ENCODE results near the gene SEC14L6.
"Not testable (repeated sequence)": the region's sequence is repeated elsewhere in the genome, so short reads cannot be mapped to it uniquely, and the experiment has no call there.

SEC14L6 gene

GRCh38 chr22:30564761-30565119 is 18.2 kb upstream of the SEC14L6 start:
- Histone ChIP-seq H3K4me2 (ENCODE audit: low read length) (no peak overlapping the region), H3K56ac (ENCODE audit: low read length) (peak overlapping the region; percentile 34), H3K36me3 (ENCODE audit: control insufficient read depth, insufficient read depth, low read length) (no peaks in the 10 kb centered on the region), H3K4ac (ENCODE audit: low read depth, low read length) (no peak overlapping the region), H3K9ac (ENCODE audit: low read length) (no peak overlapping the region), H2AK5ac (ENCODE audit: low read length) (no peak overlapping the region), H3K79me1 (ENCODE audit: low read length) (no peaks in the 10 kb centered on the region), H2BK5ac (ENCODE audit: low read length) (no peak overlapping the region), H3K4me3 (ENCODE audit: low read length) (no peak overlapping the region), H3K18ac (ENCODE audit: low read length) (no peak overlapping the region), H3K79me2 (ENCODE audit: control insufficient read depth, insufficient read depth, low read length) (no peaks in the 10 kb centered on the region), H2BK120ac (ENCODE audit: low read depth, low read length) (no peak overlapping the region), H2BK15ac (replicated peaks; ENCODE audit: low read depth) (no peak overlapping the region), H4K5ac (ENCODE audit: low read length) (no peak overlapping the region), H3K27me3 (ENCODE audit: insufficient read depth, low read length, poor library complexity) (no peaks in the 10 kb centered on the region), H3K23ac (ENCODE audit: low read length) (no peak overlapping the region), H4K8ac (ENCODE audit: low read depth, low read length) (no peak overlapping the region), H3K4me1 (ENCODE audit: control insufficient read depth, low read depth, low read length) (peaks cover 7% of the 10 kb centered on the region), H3K27ac (ENCODE audit: low read depth, low read length) (no peak overlapping the region)
- WGBS (ENCODE audit: extremely low coverage, insufficient coverage, low lambda C conversion rate), result no CpG with 5 or more reads among the region's 3 CpGs
- DNase-seq, result no peak

- no peak overlapping the region for H3K9ac ChIP-seq (ENCODE audit: low read length)
These were observed 17.7 kb upstream of the SEC14L6 start for GRCh38 chr22:30564045-30564760.

GRCh38 chr22:30562366-30562765 is 15.8 kb upstream of the SEC14L6 start:
- no peak overlapping the region for H3K9ac ChIP-seq (ENCODE audit: low read length)
- H3K79me2 ChIP-seq (ENCODE audit: control insufficient read depth, insufficient read depth, low read length), result no peaks in the 10 kb centered on the region
- H2AK5ac ChIP-seq (ENCODE audit: low read length), result peak overlapping the region; percentile 64
- no peak overlapping the region for H4K8ac ChIP-seq (ENCODE audit: low read depth, low read length)
- H3K4ac ChIP-seq (ENCODE audit: low read depth, low read length), result no peak overlapping the region
- H2BK120ac ChIP-seq (ENCODE audit: low read depth, low read length), result no peak overlapping the region
- H3K4me1 ChIP-seq (ENCODE audit: control insufficient read depth, low read depth, low read length), result peaks cover 7% of the 10 kb centered on the region
- no peaks in the 10 kb centered on the region for H3K79me1 ChIP-seq (ENCODE audit: low read length)
- H3K56ac ChIP-seq (ENCODE audit: low read length), result no peak overlapping the region
- no peak overlapping the region for H3K4me3 ChIP-seq (ENCODE audit: low read length)
- no peaks in the 10 kb centered on the region for H3K27me3 ChIP-seq (ENCODE audit: insufficient read depth, low read length, poor library complexity)
- H2BK15ac ChIP-seq (replicated peaks; ENCODE audit: low read depth), result no peak overlapping the region
- no peak for DNase-seq
- no peak overlapping the region for H4K5ac ChIP-seq (ENCODE audit: low read length)
- no peak overlapping the region for H3K18ac ChIP-seq (ENCODE audit: low read length)
- H3K4me2 ChIP-seq (ENCODE audit: low read length), result no peak overlapping the region
- H3K23ac ChIP-seq (ENCODE audit: low read length), result no peak overlapping the region
- no CpG with 5 or more reads among the region's 6 CpGs for WGBS (ENCODE audit: extremely low coverage, insufficient coverage, low lambda C conversion rate)
- H3K27ac ChIP-seq (ENCODE audit: low read depth, low read length), result no peak overlapping the region
- no peak overlapping the region for H2BK5ac ChIP-seq (ENCODE audit: low read length)
- H3K36me3 ChIP-seq (ENCODE audit: control insufficient read depth, insufficient read depth, low read length), result no peaks in the 10 kb centered on the region

More at GRCh38 chr22:30564045-30564760, 17.7 kb upstream of the SEC14L6 start:
- H3K79me2 ChIP-seq (ENCODE audit: control insufficient read depth, insufficient read depth, low read length), result no peaks in the 10 kb centered on the region
- DNase-seq, result no peak
- no peak overlapping the region for H2BK15ac ChIP-seq (replicated peaks; ENCODE audit: low read depth)
- no peak overlapping the region for H3K4me2 ChIP-seq (ENCODE audit: low read length)
- no peak overlapping the region for H2BK5ac ChIP-seq (ENCODE audit: low read length)
- WGBS (ENCODE audit: extremely low coverage, insufficient coverage, low lambda C conversion rate), result no CpG with 5 or more reads among the region's 8 CpGs
- H3K23ac ChIP-seq (ENCODE audit: low read length), result no peak overlapping the region
- H3K4me3 ChIP-seq (ENCODE audit: low read length), result no peak overlapping the region
- H3K36me3 ChIP-seq (ENCODE audit: control insufficient read depth, insufficient read depth, low read length), result no peaks in the 10 kb centered on the region
- no peak overlapping the region for H4K8ac ChIP-seq (ENCODE audit: low read depth, low read length)
- no peak overlapping the region for H3K18ac ChIP-seq (ENCODE audit: low read length)
- peaks cover 7% of the 10 kb centered on the region for H3K4me1 ChIP-seq (ENCODE audit: control insufficient read depth, low read depth, low read length)
- H2AK5ac ChIP-seq (ENCODE audit: low read length), result no peak overlapping the region
- H3K79me1 ChIP-seq (ENCODE audit: low read length), result no peaks in the 10 kb centered on the region
- no peak overlapping the region for H3K4ac ChIP-seq (ENCODE audit: low read depth, low read length)
- no peak overlapping the region for H4K5ac ChIP-seq (ENCODE audit: low read length)
- H3K27me3 ChIP-seq (ENCODE audit: insufficient read depth, low read length, poor library complexity), result no peaks in the 10 kb centered on the region
- H2BK120ac ChIP-seq (ENCODE audit: low read depth, low read length), result no peak overlapping the region
- H3K27ac ChIP-seq (ENCODE audit: low read depth, low read length), result no peak overlapping the region
- peak overlapping the region; percentile 34 for H3K56ac ChIP-seq (ENCODE audit: low read length)

GRCh38 chr22:30561402-30562189 is 15.1 kb upstream of the SEC14L6 start:
- Histone ChIP-seq H3K4me1 (ENCODE audit: control insufficient read depth, low read depth, low read length) (peaks cover 7% of the 10 kb centered on the region), H3K79me1 (ENCODE audit: low read length) (no peaks in the 10 kb centered on the region), H3K9ac (ENCODE audit: low read length) (peak overlapping the region; percentile 6), H3K56ac (ENCODE audit: low read length) (peak overlapping the region; percentile 77), H2BK120ac (ENCODE audit: low read depth, low read length) (no peak overlapping the region), H3K27ac (ENCODE audit: low read depth, low read length) (peak overlapping the region; percentile 57), H2AK5ac (ENCODE audit: low read length) (peak overlapping the region; percentile 57), H3K27me3 (ENCODE audit: insufficient read depth, low read length, poor library complexity) (no peaks in the 10 kb centered on the region), H2BK5ac (ENCODE audit: low read length) (peak overlapping the region; percentile 77), H3K4ac (ENCODE audit: low read depth, low read length) (peak overlapping the region; percentile 74), H4K5ac (ENCODE audit: low read length) (peak overlapping the region; percentile 34), H3K79me2 (ENCODE audit: control insufficient read depth, insufficient read depth, low read length) (no peaks in the 10 kb centered on the region), H2BK15ac (replicated peaks; ENCODE audit: low read depth) (no peak overlapping the region), H3K36me3 (ENCODE audit: control insufficient read depth, insufficient read depth, low read length) (no peaks in the 10 kb centered on the region), H3K4me2 (ENCODE audit: low read length) (no peak overlapping the region), H3K23ac (ENCODE audit: low read length) (no peak overlapping the region), H4K8ac (ENCODE audit: low read depth, low read length) (no peak overlapping the region), H3K4me3 (ENCODE audit: low read length) (no peak overlapping the region), H3K18ac (ENCODE audit: low read length) (peak overlapping the region; percentile 29)
- DNase-seq, result peak; percentile 92
- no CpG with 5 or more reads among the region's 10 CpGs for WGBS (ENCODE audit: extremely low coverage, insufficient coverage, low lambda C conversion rate)

GRCh38 chr22:30560643-30561202 is 14.2 kb upstream of the SEC14L6 start:
- peak overlapping the region; percentile 73 for H3K56ac ChIP-seq (ENCODE audit: low read length)
- not testable (repeated sequence) for H3K79me1 ChIP-seq (ENCODE audit: low read length); H3K4me1 ChIP-seq (ENCODE audit: control insufficient read depth, low read depth, low read length); H3K27me3 ChIP-seq (ENCODE audit: insufficient read depth, low read length, poor library complexity); H3K36me3 ChIP-seq (ENCODE audit: control insufficient read depth, insufficient read depth, low read length); H3K4me2 ChIP-seq (ENCODE audit: low read length); H3K23ac ChIP-seq (ENCODE audit: low read length); H3K4me3 ChIP-seq (ENCODE audit: low read length); H3K9ac ChIP-seq (ENCODE audit: low read length); H2AK5ac ChIP-seq (ENCODE audit: low read length); H2BK5ac ChIP-seq (ENCODE audit: low read length); H4K5ac ChIP-seq (ENCODE audit: low read length); H4K8ac ChIP-seq (ENCODE audit: low read depth, low read length); H3K79me2 ChIP-seq (ENCODE audit: control insufficient read depth, insufficient read depth, low read length); H2BK15ac ChIP-seq (replicated peaks; ENCODE audit: low read depth)
- H3K18ac ChIP-seq (ENCODE audit: low read length), result peak overlapping the region; percentile 65
- H3K4ac ChIP-seq (ENCODE audit: low read depth, low read length), result peak overlapping the region; percentile 74
- no CpG with 5 or more reads among the region's 11 CpGs for WGBS (ENCODE audit: extremely low coverage, insufficient coverage, low lambda C conversion rate)
- DNase-seq, result peak; percentile 43
- peak overlapping the region; percentile 57 for H3K27ac ChIP-seq (ENCODE audit: low read depth, low read length)
- peak overlapping the region; percentile 86 for H2BK120ac ChIP-seq (ENCODE audit: low read depth, low read length)

Measured in mesendoderm (in vitro differentiated cells).